DMS53 (cell line): ENCODE data around the gene MAN2A1.

Experiments
- DNase-seq: peaks from one replicate; lab custom pipeline; 2025; lab: John Stamatoyannopoulos, UW

MAN2A1 gene

GRCh38 chr5:109681763-109682162 is 8.0 kb upstream of the MAN2A1 start:
- no peak for DNase-seq

GRCh38 chr5:109682383-109682782 is 7.3 kb upstream of the MAN2A1 start:
- no peak for DNase-seq

GRCh38 chr5:109685916-109686315 is 3.8 kb upstream of the MAN2A1 start:
- DNase-seq, result no peak

GRCh38 chr5:109688630-109688969 is 1.1 kb upstream of the MAN2A1 start:
- peak; percentile 93 for DNase-seq

- peak; percentile 97 for DNase-seq
Observed at GRCh38 chr5:109688970-109689739, 572 bp upstream of the MAN2A1 start.

- peak; percentile 76 for DNase-seq
Observed at GRCh38 chr5:109690242-109690974, 681 bp downstream of the MAN2A1 start.

- peak; percentile 80 for DNase-seq
Observed at GRCh38 chr5:109690975-109691574, 1.3 kb downstream of the MAN2A1 start.

- DNase-seq, result no peak
Observed at GRCh38 chr5:109691996-109692395, 2.3 kb downstream of the MAN2A1 start.

GRCh38 chr5:109692852-109693251 is 3.1 kb downstream of the MAN2A1 start:
- no peak for DNase-seq

- no peak for DNase-seq
Observed at GRCh38 chr5:109693535-109694400, 4.0 kb downstream of the MAN2A1 start.

- DNase-seq, result no peak
Observed at GRCh38 chr5:109694451-109694891, 4.7 kb downstream of the MAN2A1 start.

- no peak for DNase-seq
Observed at GRCh38 chr5:109695005-109695926, 5.5 kb downstream of the MAN2A1 start.

- no peak for DNase-seq
Observed at GRCh38 chr5:109697339-109697738, 7.6 kb downstream of the MAN2A1 start.

- DNase-seq, result no peak
Observed at GRCh38 chr5:109700516-109701153, 10.9 kb downstream of the MAN2A1 start.

GRCh38 chr5:109701252-109701651 is 11.5 kb downstream of the MAN2A1 start:
- DNase-seq, result no peak

GRCh38 chr5:109701792-109702191 is 12.1 kb downstream of the MAN2A1 start:
- no peak for DNase-seq

- no peak for DNase-seq
Observed at GRCh38 chr5:109703166-109703565, 13.4 kb downstream of the MAN2A1 start.

- no peak for DNase-seq
Observed at GRCh38 chr5:109703829-109704228, 14.1 kb downstream of the MAN2A1 start.

GRCh38 chr5:109704282-109704952 is 14.7 kb downstream of the MAN2A1 start:
- DNase-seq, result no peak

- no peak for DNase-seq
Observed at GRCh38 chr5:109705596-109705995, 15.9 kb downstream of the MAN2A1 start.
